GM19455 (cell line): ENCODE results near the gene ATP1B4.

Source experiments
- ATAC-seq: cut with Tn5 transposase; IDR thresholded peaks from one replicate; pipeline ENCODE4 v1.9.1; 2021; ENCODE audit not compliant: unreplicated experiment

The ATP1B4 gene

DNA sequence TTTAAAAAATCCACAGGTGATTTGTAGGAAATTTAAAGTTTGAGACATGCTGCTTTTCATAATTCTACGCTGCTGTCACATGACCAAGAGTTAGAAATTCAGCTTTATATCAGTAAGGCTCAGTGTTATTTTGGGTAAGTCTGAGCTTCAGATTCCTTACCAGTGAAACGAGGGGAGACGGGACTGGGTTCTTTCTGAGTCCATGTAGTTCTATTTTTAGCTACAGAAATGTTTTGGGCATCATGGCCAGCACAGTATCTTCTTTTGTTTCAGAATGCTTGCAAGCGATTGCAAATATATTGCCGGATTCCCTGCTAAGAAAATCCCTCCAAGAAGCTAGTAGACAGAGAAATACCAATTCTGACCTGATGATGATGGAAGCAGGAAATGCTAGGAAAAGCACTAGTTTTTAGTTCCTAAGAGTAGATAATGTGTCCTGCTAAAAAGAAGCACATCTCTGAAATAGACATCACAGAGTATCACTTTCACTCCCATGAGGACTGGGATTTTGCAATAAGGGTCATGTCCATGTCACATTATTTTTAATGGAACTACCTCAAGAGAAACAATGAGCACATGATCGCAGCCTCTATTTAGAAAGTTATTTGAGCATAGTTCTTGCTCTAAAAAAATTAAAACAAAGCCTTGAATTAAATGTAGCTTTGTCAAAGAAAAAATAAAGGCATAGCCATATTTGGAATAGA lies 10.9 kb downstream of the ATP1B4 start:
- ATAC-seq: no peak

DNA sequence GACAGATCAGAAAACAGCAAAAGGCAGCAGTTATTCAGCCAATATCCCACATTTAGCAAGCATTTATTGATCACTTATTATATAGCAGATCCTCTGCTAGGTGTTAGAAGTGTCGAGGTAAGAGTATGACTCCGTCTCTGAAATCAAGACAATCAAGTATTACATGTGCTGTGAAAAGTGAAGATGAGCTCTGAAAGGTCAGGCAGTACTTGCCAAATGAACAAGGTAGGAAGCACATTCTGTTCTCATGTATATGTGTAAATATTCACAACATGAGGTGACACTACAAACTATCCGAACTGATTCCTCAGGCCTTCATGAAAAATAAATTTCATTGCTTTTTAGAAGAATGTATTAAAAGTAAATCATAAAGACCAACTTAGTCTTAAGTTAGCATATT lies 15.3 kb downstream of the ATP1B4 start:
- no peak for ATAC-seq

DNA sequence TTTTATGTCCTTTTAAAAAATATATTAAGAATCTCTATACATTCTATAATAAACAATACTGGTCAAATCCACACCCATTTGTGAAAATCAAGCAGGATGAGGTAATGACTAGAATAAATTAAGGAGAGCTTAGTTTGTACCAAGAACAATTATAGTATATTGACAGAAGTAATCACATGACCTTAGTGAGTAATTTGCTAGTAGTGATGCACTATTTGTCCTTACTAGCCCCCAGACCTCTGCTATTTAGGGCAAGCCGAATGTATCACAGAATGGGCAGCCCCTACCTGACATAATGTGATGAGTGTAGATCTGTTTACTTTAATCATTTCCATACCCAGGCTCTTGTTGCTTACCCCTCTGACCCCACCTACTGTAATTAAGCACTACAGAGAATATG lies 15.8 kb downstream of the ATP1B4 start:
- no peak for ATAC-seq

DNA sequence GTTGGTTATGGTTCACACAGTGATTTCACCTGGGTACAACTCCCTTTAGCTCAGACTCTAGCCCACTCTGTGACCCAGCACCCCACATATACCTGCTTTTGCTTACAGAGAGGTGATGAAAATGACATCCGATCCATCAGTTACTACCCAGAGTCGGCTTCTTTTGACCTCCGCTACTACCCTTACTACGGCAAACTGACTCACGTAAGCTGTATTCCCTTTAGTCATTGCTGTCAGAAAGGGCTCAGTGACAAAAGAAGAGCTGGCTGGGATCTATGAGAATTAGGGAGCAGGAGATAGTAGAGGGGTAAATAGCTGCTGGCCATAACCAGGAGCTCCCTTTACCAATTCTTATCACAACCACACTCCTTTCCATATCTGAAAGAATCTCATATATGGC lies 16.7 kb downstream of the ATP1B4 start:
- no peak for ATAC-seq

- no peak for ATAC-seq
Observed at GRCh38 chrX:120379937-120380681, 18.2 kb downstream of the ATP1B4 start.

DNA sequence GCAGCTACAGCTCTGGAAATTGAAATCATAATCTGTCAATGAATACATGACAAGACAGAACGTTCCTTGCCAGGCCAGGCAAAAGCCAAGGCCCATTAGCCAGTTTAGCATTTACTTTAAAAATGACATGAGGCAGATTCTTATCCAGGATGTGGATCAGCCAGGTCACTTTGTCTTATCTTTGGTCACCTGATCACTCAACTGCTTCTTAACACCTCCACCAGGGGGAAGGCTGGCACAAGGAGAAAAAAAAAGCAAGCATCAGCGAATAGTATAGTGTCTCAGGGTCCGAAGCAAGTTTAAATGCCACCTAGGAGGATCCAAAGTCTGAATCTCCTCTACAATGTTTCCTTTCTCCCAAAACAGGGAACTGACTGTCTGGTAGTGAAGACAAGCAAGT lies 18.8 kb downstream of the ATP1B4 start:
- no peak for ATAC-seq

DNA sequence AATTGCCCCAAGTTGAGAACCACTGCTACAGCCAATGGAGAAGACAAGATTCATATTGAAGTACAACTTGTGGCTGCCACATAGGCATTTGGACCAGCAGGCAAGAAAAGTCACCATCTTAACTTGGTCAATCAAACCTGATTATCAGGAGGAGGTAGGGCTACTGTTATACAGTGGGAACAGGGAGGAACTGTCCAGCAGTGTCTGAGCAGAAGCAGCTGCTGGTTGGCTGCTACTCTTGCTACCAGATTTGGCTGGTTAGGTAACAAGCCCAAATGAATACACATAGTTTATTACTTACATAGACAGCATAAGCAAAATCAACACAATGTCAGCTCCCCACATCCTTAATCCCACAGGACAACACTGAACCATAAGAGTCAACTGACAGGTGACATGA lies 39.4 kb downstream of the ATP1B4 start:
- ATAC-seq: no peak

GRCh38 chrX:120402369-120402768 lies 40.5 kb downstream of the ATP1B4 start:
- no peak for ATAC-seq

GRCh38 chrX:120406638-120407037 lies 44.7 kb downstream of the ATP1B4 start:
- ATAC-seq: no peak

DNA sequence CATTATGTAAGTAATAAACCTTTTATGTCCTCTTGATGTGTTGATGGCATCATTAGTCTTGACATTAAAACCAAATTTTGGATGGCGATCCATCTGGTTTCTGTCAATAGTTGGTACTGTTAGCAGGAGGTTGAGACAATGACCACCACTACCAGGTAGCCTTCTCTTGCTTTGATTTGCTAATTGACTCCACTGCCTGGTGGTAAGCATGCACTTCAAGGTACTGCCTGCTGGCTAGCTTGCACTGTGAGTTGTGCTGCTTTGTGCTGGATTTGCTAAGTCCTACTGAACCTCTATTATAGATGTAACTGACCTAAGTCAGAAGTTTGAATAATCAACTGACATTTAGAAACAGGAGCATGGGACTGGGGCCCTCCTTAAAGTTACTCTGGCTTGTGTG lies 46.3 kb downstream of the ATP1B4 start:
- ATAC-seq: no peak

DNA sequence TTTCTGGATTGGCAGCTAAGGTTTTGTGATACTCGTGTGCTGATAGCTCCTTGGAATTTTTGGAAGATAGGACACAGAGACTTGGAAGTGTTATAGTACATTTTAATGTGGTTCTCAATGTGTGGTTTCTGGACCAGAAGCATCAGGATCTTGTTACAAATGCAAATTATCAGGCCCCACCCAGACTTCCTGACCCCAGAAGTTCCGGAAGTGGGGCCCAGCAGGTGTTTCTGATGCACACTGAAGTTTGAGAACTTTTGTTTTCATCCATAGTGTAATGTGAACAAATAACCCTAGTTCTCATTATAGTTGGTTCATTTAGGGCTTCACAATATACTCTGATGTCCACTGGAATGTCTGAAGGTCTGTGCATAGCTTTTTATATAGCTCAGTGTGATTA lies 57.6 kb downstream of the ATP1B4 start:
- peak; percentile 75 for ATAC-seq

GRCh38 chrX:120426599-120426998 lies 64.7 kb downstream of the ATP1B4 start:
- no peak for ATAC-seq

- no peak for ATAC-seq
Observed at GRCh38 chrX:120428309-120428708, 66.4 kb downstream of the ATP1B4 start.

- ATAC-seq: no peak
Observed at GRCh38 chrX:120429776-120430540, 68.1 kb downstream of the ATP1B4 start.
